Measurements from ENCODE around the gene INSIG1. TPM values are rescaled to one million over a fixed set of nuclear protein-coding genes. Genes with fewer than 3 reads are reported as not detected.

INSIG1 gene
- 108 and 114 TPM in 2 replicates for total RNA-seq (2014; rRNA removed; shearing (Covaris generic))

- DNase-seq (ENCODE audit: low read depth), result peak; percentile 92
These were observed at the start of gene INSIG1 for GRCh38 chr7:155297517-155298287. INSIG1 (plus strand) TSS chr7:155297878; CDS start chr7:155298286, 408 bp downstream.

DNA sequence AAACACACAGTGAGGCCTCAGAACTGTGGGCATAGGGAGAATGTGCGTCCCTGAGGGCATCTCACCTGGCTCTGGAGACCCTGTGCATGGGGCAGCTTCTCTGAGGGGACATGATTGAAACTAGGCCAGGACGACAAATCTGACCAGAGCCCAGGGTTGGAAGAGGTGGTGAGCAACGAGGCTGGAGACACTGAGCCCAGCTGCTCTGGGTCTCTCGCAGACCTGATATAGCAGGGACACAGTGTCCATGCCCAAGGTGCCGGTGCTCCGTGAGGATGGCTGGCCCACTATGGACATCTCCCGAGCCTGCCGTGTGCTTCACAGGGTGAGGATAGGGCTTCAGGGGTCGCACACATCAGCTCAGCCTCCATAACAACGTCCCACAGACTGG is 49.3 kb upstream of the INSIG1 start:
- no peak for DNase-seq (ENCODE audit: low read depth)

- DNase-seq (ENCODE audit: low read depth), result no peak
These were observed 45.8 kb upstream of the INSIG1 start for GRCh38 chr7:155251831-155252230.

GRCh38 chr7:155252444-155252887 is 45.2 kb upstream of the INSIG1 start:
- no peak for DNase-seq (ENCODE audit: low read depth)

DNA sequence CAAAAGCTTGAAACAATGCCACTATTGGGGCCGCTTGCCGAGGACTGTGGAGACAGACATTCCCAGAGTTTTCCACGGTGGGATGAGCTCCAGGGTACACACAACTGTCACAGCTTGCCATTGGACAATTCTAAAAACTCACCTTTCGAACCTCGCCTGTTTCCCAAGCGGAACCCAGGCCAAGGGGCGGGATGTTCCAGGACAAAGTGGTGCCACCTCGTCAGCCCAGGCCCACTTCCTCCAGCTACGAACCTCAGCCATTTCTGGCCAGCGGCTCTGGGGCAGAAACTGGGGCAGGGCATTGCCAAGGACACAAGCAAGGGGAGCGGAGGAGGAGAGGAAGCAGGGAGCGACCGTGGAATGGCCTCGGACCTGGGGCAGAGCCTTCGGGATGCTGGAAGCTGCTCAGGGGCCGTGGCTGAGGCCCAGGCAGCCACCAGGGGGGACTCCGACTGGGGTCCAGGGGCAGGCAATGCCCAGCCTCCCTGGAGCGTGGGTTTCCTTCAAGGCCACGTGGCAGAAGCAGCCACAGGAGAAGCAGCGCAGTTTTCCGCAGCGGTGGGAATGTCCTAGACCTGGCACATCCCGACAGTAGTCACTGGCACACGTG is 44.7 kb upstream of the INSIG1 start:
- no peak for DNase-seq (ENCODE audit: low read depth)

DNA sequence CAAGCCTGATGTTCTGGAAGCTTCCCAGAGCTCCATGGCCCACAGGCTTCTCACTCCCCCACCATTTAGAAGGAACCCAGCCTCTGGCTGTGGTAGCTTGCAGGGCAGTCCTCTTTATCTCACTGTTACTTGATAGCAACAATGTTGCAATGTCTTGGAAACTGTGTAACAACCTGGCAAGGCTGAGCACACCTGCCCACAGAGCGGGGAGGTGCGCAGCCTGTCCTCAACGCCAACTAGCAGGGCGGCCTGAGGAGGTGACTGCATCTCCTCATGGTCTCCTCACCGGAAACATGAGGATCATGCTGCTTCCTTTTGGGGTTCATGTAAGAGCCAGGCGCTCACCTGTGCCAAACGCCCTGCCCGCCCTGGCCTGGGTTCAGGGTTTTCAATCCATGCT is 43.7 kb upstream of the INSIG1 start:
- DNase-seq (ENCODE audit: low read depth), result no peak

DNA sequence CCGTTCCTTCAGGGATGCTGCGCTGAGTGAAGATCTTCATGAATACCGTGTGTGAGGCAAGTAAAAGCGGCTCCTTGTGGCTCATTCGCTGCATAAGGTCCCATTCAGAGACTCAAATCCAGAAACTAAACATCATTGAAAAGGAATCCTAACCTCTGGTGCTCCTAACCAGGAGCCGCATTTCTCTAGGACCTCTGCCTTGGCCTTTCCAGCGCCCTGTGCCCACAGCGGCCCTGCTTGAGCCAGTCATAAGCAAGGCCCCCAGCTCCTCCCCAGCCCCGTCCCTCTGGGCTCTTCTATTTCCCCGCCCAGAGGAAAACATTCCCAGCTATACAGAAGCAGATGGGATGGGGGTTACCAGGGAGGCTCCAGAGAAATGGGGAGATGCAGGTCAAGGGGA is 42.6 kb upstream of the INSIG1 start:
- DNase-seq (ENCODE audit: low read depth), result no peak

- DNase-seq (ENCODE audit: low read depth), result no peak
These were observed 42.1 kb upstream of the INSIG1 start for GRCh38 chr7:155255621-155256020.

DNA sequence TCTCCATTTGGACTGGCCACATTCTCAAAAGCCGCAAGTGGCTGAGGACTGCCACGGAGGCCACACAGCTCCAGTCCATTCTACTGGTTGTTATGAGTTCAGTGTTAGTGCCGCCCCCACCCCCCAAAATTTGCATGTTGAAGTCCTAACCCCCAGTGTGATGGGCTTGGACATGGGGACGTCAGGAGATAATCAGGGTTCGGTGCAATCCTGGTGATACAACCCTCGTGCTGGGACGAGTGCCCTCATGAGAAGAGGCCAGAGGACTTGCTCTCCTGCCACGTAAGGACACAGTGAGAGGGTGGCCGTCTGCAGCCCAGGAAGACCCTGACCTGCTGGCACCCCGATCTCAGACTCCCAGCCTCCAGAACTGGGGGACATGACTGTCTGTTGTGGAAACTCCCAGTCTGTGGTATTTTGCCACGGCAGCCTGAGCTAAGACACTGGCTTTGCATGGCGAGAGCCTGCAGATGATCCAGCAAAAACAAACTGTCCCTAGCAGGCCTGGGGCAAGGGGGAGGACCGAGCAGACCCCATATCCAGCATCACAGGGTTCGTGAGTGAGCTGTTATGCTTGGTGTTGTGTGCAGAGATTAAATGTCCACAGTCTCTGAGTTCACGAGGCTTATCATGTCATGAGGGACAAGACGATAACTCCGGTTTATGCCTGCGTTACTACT is 41.5 kb upstream of the INSIG1 start:
- DNase-seq (ENCODE audit: low read depth), result no peak

- DNase-seq (ENCODE audit: low read depth), result peak; percentile 76
These were observed 40.8 kb upstream of the INSIG1 start for GRCh38 chr7:155256761-155257481.

DNA sequence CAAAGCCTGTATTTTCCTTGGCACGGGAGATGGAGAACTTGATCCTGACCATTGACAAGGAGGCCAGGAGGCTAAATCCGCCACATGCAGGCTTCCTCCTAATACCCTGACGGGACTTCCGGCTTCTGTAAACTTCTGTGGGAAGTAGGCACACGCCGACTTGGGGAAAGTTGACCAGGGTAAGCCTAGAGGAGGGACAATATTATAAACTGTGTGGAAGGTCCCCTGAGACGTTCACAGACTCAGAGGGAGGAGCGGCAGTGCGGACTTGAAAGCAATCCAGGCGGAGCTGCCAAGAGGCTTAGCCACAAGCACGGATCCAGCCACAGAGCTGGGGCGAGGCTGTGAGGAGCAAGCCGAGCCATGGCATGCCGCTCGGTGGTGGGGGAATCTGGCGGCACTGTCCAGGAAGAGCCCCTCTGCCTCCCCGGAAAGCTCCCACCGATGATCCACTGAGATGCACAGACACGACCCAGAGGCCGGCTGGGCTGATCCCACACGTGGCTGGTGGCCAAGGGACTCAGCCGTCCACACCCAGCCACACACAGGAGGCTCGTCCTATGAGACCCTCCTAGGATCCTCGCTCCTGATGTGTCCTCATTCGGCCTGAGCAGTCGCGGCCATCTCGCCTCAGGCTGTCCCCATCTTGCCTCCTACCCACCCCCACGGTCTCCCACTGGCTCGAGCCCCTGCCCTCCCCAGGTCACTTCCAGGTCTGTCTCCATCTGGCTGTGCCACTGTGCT is 40.0 kb upstream of the INSIG1 start:
- DNase-seq (ENCODE audit: low read depth), result peak; percentile 93

GRCh38 chr7:155258226-155258560 is 39.5 kb upstream of the INSIG1 start:
- DNase-seq (ENCODE audit: low read depth), result peak; percentile 97

- DNase-seq (ENCODE audit: low read depth), result no peak
These were observed 37.7 kb upstream of the INSIG1 start for GRCh38 chr7:155259866-155260497.

- DNase-seq (ENCODE audit: low read depth), result no peak
These were observed 37.2 kb upstream of the INSIG1 start for GRCh38 chr7:155260498-155260872.

- DNase-seq (ENCODE audit: low read depth), result no peak
These were observed 36.4 kb upstream of the INSIG1 start for GRCh38 chr7:155261031-155261985.

DNA sequence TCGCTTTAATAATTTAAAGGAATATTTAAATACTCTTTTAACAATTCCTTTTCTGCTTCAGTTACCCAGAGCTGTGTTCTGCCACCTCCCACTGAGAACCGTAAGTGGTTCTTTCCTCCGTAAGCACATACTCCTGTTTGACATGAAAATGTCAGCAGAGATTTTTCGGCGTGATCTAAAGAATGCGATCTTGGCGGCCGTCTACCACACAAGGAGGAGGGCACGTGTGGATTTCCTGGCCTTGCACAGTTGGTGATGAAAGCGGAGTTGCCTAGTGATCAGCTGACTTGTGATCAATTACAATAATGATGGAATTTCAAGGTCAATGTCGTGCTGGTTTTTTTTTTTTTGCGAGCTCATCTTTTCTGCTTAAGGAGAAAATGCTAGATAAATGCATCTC is 35.6 kb upstream of the INSIG1 start:
- DNase-seq (ENCODE audit: low read depth), result no peak

DNA sequence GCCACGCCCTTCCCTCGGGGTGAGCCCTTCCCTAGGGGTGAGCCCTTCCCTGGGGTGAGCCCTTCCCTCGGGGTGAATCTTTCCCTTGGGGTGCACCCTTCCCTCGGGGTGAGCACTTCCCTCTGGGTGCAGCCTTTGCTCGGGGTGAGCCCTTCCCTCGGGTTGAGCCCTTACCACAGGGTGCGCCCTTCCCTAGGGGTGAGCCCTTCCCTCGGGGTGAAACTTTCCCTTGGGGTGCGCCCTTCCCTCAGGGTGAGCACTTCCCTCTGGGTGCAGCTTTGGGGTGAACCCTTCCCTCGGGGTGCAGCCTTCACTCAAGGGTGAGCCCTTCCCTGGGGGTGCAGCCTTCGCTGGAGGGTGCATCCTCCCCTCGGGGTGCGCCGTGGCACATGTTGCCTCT is 34.6 kb upstream of the INSIG1 start:
- DNase-seq (ENCODE audit: low read depth), result no peak

DNA sequence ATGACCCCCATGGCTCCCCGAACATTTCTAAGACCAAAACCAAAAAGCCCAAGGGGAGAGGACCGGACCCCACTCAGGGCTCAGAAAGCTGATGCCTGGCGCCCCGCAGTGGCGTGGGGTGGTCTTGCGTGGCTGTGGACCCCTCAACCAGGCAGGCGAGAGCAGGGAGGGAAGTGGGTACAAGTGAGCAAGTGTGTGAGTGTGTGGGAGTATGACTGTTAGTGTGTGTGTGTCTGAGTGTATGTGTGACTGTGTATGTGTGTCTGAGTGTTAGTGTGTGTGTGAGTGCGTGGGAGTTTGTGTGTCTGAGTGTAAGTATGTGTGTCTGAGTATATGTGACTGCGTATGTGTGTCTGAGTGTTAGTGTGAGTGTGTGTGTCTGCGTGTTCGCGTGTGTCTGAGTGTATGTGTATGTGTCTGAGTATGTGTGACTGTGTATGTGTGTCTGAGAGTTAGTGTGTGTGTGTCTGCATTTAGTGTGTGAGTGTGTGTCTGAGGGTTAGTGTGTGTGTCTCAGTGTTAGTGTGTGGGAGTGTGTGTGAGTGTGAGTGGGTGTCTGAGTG is 34.0 kb upstream of the INSIG1 start:
- no peak for DNase-seq (ENCODE audit: low read depth)

- DNase-seq (ENCODE audit: low read depth), result no peak
These were observed 32.5 kb upstream of the INSIG1 start for GRCh38 chr7:155265144-155265543.

DNA sequence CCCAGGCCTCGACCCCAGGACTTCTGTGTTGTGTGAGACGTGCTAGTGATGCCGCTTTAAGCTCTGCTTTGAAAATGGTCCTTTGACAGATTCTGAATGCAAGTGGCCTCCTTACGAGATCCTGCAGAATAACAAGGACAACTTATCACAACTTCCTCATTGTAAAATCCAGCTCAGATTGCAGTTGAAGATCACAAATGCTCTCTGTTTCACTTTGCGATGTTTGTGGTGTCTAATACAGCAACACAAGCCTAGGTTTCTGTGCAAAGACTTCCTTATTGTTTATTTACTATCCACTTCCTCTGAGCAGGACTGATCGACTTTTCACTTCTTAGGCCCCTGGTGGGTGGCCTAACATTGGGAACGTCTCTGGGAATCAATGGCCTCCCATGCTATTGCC is 31.7 kb upstream of the INSIG1 start:
- DNase-seq (ENCODE audit: low read depth), result no peak

All from RPMI7951 (cell line).